Loucy (cell line): ENCODE results near the gene OLAH.

ENCODE experiments used
- H2AFZ ChIP-seq: fragments of 200-600 bp; sonication (generic); 2 replicates; pipeline ENCODE4 v1.6.0; 2016; ENCODE audit warnings: antibody characterized with exemption, mild to moderate bottlenecking, low read length, moderate library complexity
- H3F3A ChIP-seq: fragments of 200-600 bp; 2 replicates; pipeline ENCODE4 v1.6.0; 2016; ENCODE audit warnings: antibody characterized with exemption, low read depth, mild to moderate bottlenecking
- H3K27me3 ChIP-seq: fragments of 200-600 bp; sonication (generic); 2 replicates; pipeline ENCODE4 v1.6.1; 2014; ENCODE audit warnings: low read length, mild to moderate bottlenecking; ENCODE audit not compliant: insufficient read depth, poor library complexity, severe bottlenecking
- H3K36me3 ChIP-seq: fragments of 200-600 bp; sonication (generic); 2 replicates; pipeline ENCODE4 v1.6.1; 2016; ENCODE audit warnings: low read length; ENCODE audit not compliant: insufficient read depth
- H3K4me1 ChIP-seq: fragments of 200-600 bp; sonication (generic); 2 replicates; pipeline ENCODE4 v1.5.1; 2014; ENCODE audit warnings: low read length, mild to moderate bottlenecking; ENCODE audit not compliant: insufficient read depth, poor library complexity, severe bottlenecking
- H3K4me2 ChIP-seq: fragments of 200-600 bp; sonication (generic); 2 replicates; pipeline ENCODE4 v1.6.0; 2014; ENCODE audit warnings: antibody characterized with exemption, low read length, low read depth, mild to moderate bottlenecking; ENCODE audit not compliant: poor library complexity, severe bottlenecking
- H3K4me3 ChIP-seq: fragments of 200-600 bp; sonication (generic); 2 replicates; pipeline ENCODE4 v1.5.1; 2014; ENCODE audit warnings: low read length, mild to moderate bottlenecking, mixed read lengths; ENCODE audit not compliant: poor library complexity, severe bottlenecking
- H3K79me2 ChIP-seq: fragments of 200-600 bp; sonication (generic); 2 replicates; pipeline ENCODE4 v1.6.1; 2014; ENCODE audit warnings: low read length; ENCODE audit not compliant: insufficient read depth
- H3K9ac ChIP-seq: fragments of 200-600 bp; sonication (generic); 2 replicates; pipeline ENCODE4 v1.6.0; 2014; ENCODE audit warnings: mild to moderate bottlenecking, low read depth, low read length, moderate library complexity; ENCODE audit not compliant: poor library complexity, severe bottlenecking
- H3K9me2 ChIP-seq: fragments of 200-600 bp; sonication (generic); replicated peaks from 2 replicates; pipeline ENCODE4 v1.6.1; 2016; ENCODE audit warnings: low read depth, low read length, mixed read lengths
- H3K9me3 ChIP-seq: fragments of 200-600 bp; sonication (generic); 2 replicates; pipeline ENCODE4 v1.6.1; 2014; ENCODE audit warnings: mild to moderate bottlenecking, antibody characterized with exemption, low read length, low read depth; ENCODE audit not compliant: insufficient read depth
- H4K20me1 ChIP-seq: fragments of 200-600 bp; sonication (generic); 2 replicates; pipeline ENCODE4 v1.6.0; 2014; ENCODE audit warnings: antibody characterized with exemption, low read length, mild to moderate bottlenecking; ENCODE audit not compliant: insufficient read depth, poor library complexity, severe bottlenecking
- EZH2phosphoT487 ChIP-seq: fragments of 200-600 bp; IDR thresholded peaks from 2 replicates; pipeline ENCODE4 v1.6.1; 2018; ENCODE audit warnings: antibody characterized with exemption, mild to moderate bottlenecking, moderate library complexity, borderline replicate concordance
- TF ChIP-seq, protein P1 (sequence below): fragments of 200-600 bp; sonication (generic); conservative IDR thresholded peaks from 2 replicates; pipeline ENCODE4 v1.5.1; 2014; ENCODE audit warnings: mild to moderate bottlenecking, antibody characterized with exemption, low read length

The OLAH gene

DNA sequence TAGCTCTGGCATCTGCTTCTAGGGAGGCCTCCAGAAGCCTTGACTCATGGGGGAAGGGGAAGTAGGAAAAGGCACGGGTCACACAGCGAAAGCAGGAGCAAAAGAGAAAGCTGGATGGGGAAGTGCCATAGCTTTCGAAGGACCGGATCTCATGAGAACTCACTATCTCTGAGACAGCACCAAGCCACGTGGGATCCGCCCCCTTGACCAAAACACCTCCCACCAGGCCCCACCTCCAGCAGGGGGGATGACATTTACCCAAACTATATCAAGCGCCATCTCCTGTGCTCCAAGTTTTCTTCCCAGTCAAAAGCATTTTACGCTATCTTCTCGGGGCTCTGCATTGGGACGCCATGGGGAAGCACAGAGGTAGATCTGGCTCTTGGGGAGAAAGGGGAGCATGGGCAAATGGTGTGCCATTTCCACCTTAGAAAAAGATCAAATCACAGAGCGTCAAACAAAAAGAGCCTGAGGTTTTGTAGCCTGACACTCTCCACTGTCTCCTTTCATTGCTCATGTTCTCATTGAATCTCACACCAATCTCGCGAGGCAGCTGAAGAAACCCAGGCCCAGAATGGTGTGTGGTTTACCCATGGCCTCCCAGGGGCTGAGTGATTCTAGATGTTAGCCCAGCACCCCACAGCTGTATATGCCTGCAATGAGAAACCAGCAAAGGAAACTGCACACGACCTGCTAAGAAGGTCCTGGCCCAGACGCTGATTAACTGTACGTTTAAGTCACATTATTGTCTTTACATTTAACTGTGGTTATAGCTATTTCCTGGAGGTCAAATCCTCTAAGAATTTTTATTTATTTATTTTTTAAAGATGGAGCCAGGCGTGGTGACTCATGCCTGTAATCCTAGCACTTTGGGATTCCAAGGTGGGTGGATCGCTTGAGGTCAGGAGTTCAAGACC lies 8.1 kb upstream of the OLAH start:
- Histone ChIP-seq H3K4me3 (no peak overlapping the region), H2AFZ (no peak overlapping the region), H3K9me3 (no peaks in the 10 kb centered on the region)

DNA sequence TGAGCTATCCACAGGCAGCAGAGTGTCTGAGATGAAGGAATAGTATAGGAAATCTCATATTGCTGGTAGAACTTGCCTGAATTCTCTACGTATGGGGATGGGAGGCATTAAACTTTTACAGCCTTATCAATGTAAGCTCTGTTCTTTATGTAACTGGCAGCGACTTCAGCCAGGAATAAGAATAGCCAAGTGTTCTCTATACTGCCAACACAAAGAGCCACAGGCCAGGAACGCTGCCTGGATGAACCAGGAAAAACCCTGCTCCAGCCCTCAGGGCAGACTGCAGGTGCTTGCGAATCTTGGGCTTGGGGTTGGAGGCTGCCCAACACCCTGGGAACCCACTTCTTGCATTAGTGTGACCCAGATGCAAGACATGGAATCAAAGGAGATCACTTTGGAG lies 6.1 kb upstream of the OLAH start:
- no peak overlapping the region for H2AFZ ChIP-seq
- no peaks in the 10 kb centered on the region for H3K9me2 ChIP-seq
- no peaks in the 10 kb centered on the region for H3K9me3 ChIP-seq
- no peak overlapping the region for H3K4me3 ChIP-seq
- TF ChIP-seq, protein P1, sequence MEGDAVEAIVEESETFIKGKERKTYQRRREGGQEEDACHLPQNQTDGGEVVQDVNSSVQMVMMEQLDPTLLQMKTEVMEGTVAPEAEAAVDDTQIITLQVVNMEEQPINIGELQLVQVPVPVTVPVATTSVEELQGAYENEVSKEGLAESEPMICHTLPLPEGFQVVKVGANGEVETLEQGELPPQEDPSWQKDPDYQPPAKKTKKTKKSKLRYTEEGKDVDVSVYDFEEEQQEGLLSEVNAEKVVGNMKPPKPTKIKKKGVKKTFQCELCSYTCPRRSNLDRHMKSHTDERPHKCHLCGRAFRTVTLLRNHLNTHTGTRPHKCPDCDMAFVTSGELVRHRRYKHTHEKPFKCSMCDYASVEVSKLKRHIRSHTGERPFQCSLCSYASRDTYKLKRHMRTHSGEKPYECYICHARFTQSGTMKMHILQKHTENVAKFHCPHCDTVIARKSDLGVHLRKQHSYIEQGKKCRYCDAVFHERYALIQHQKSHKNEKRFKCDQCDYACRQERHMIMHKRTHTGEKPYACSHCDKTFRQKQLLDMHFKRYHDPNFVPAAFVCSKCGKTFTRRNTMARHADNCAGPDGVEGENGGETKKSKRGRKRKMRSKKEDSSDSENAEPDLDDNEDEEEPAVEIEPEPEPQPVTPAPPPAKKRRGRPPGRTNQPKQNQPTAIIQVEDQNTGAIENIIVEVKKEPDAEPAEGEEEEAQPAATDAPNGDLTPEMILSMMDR = no peak
- TF ChIP-seq EZH2phosphoT487 = no peak
- H3K4me1 ChIP-seq = no peaks in the 10 kb centered on the region
- H4K20me1 ChIP-seq = no peaks in the 10 kb centered on the region
- no peaks in the 10 kb centered on the region for H3F3A ChIP-seq
- H3K27me3 ChIP-seq = no peaks in the 10 kb centered on the region
- H3K36me3 ChIP-seq = no peaks in the 10 kb centered on the region
- no peaks in the 10 kb centered on the region for H3K79me2 ChIP-seq
- H3K4me2 ChIP-seq = no peak overlapping the region
- H3K9ac ChIP-seq = no peak overlapping the region

More for the DNA sequence above, 8.1 kb upstream of the OLAH start:
- Histone ChIP-seq H3F3A (no peaks in the 10 kb centered on the region), H4K20me1 (no peaks in the 10 kb centered on the region), H3K9ac (no peak overlapping the region), H3K4me2 (no peak overlapping the region), H3K4me1 (no peaks in the 10 kb centered on the region), H3K27me3 (no peaks in the 10 kb centered on the region), H3K36me3 (no peaks in the 10 kb centered on the region), H3K9me2 (no peaks in the 10 kb centered on the region), H3K79me2 (no peaks in the 10 kb centered on the region)
- TF ChIP-seq EZH2phosphoT487 = no peak
- TF ChIP-seq, protein P1 = no peak

DNA sequence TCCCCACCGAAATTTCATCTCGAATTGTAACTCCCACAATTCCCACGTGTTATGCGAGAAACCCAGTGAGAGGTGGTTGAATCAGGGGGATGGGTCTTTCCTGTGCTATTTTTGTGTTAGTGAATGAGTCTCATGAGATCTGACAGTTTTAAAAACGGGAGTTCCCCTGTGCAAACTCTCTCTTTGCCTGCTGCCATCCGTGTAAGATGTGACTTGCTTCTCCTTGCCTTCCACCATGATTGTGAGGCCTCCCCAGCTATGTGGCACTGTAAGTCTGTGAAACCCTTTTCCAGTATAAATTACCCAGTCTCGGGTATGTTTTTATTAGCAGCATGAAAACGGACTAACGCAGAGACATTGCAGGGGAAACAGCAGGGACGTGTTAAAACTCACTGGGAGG lies 5.3 kb upstream of the OLAH start:
- no peak overlapping the region for H2AFZ ChIP-seq
- H3K4me3 ChIP-seq = no peak overlapping the region
- no peaks in the 10 kb centered on the region for H3K9me3 ChIP-seq
- H3K27me3 ChIP-seq = no peaks in the 10 kb centered on the region
- no peak overlapping the region for H3K4me2 ChIP-seq
- TF ChIP-seq EZH2phosphoT487 = no peak
- TF ChIP-seq, protein P1 = no peak
- no peaks in the 10 kb centered on the region for H3K4me1 ChIP-seq
- H3K9me2 ChIP-seq = no peaks in the 10 kb centered on the region
- H4K20me1 ChIP-seq = no peaks in the 10 kb centered on the region
- H3K9ac ChIP-seq = no peak overlapping the region
- H3K79me2 ChIP-seq = no peaks in the 10 kb centered on the region
- H3F3A ChIP-seq = no peaks in the 10 kb centered on the region
- no peaks in the 10 kb centered on the region for H3K36me3 ChIP-seq
